Thyroid gland (tissue), 4 donors: Measurements from ENCODE around the gene METAP2.

Experiments used
- POLR2A ChIP-seq, 2 donors: fragments of 450-650 bp; IDR thresholded peaks; one replicate each; pipeline ENCODE4 v1.6.1; 2017; ENCODE audit warnings: antibody characterized with exemption in 2 of 2, mild to moderate bottlenecking in 2 of 2, moderate library complexity in 1 of 2
- TF ChIP-seq, protein P1 (sequence below), 6 experiments: fragments of 200-600 bp in 3 of 6; fragments of 450-650 bp in 3 of 6; sonication (generic) in 3 of 6; IDR thresholded peaks; one replicate each; pipeline ENCODE4 v1.5.1; 2016 to 2019; ENCODE audit warnings: antibody characterized with exemption in 6 of 6, mild to moderate bottlenecking in 2 of 6, inconsistent platforms in 1 of 6, moderate library complexity in 1 of 6

GRCh38 chr12:95554532-95555071, 80.7 kb downstream of the METAP2 start:
- TF ChIP-seq, protein P1, sequence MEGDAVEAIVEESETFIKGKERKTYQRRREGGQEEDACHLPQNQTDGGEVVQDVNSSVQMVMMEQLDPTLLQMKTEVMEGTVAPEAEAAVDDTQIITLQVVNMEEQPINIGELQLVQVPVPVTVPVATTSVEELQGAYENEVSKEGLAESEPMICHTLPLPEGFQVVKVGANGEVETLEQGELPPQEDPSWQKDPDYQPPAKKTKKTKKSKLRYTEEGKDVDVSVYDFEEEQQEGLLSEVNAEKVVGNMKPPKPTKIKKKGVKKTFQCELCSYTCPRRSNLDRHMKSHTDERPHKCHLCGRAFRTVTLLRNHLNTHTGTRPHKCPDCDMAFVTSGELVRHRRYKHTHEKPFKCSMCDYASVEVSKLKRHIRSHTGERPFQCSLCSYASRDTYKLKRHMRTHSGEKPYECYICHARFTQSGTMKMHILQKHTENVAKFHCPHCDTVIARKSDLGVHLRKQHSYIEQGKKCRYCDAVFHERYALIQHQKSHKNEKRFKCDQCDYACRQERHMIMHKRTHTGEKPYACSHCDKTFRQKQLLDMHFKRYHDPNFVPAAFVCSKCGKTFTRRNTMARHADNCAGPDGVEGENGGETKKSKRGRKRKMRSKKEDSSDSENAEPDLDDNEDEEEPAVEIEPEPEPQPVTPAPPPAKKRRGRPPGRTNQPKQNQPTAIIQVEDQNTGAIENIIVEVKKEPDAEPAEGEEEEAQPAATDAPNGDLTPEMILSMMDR (IDR thresholded peaks at IDR 0.05) = no peak
- no peak for TF ChIP-seq POLR2A (IDR thresholded peaks at IDR 0.05)
